Endothelial cell (in vitro differentiated cells): Measurements from ENCODE around the gene ST8SIA5. TPM values are rescaled to one million over a fixed set of nuclear protein-coding genes. Genes with fewer than 3 reads are reported as not detected.
A peak's percentile ranks its signal among the peaks of the same experiment; 100 is the strongest.
"Not testable (repeated sequence)": the region's sequence is repeated elsewhere in the genome, so short reads cannot be mapped to it uniquely, and the experiment has no call there.

Experiments used
- DNase-seq: peaks from one replicate; pipeline ENCODE4 v3.0.0; 2021; ENCODE audit warnings: low spot score
- H3K27ac Mint-ChIP-seq: one replicate; pipeline ENCODE4 v1.8.0; 2021; ENCODE audit warnings: mixed read lengths, inconsistent platforms; ENCODE audit not compliant: unreplicated experiment
- H3K27me3 Mint-ChIP-seq: one replicate; pipeline ENCODE4 v1.8.0; 2021; ENCODE audit warnings: mild to moderate bottlenecking, moderate library complexity, mixed read lengths, inconsistent platforms; ENCODE audit not compliant: unreplicated experiment
- H3K36me3 Mint-ChIP-seq: one replicate; pipeline ENCODE4 v1.8.0; 2021; ENCODE audit warnings: mild to moderate bottlenecking, low read depth, mixed read lengths, inconsistent platforms; ENCODE audit not compliant: unreplicated experiment
- H3K4me1 Mint-ChIP-seq: one replicate; pipeline ENCODE4 v1.8.0; 2021; ENCODE audit warnings: mild to moderate bottlenecking, mixed read lengths, inconsistent platforms; ENCODE audit not compliant: unreplicated experiment
- H3K4me3 Mint-ChIP-seq: one replicate; pipeline ENCODE4 v1.8.0; 2021; ENCODE audit warnings: mild to moderate bottlenecking, mixed read lengths, inconsistent platforms; ENCODE audit not compliant: unreplicated experiment
- H3K9me3 Mint-ChIP-seq: one replicate; pipeline ENCODE4 v1.8.0; 2021; ENCODE audit warnings: mixed read lengths, inconsistent platforms; ENCODE audit not compliant: unreplicated experiment
- CTCF ChIP-seq: fragments of 200-600 bp; sonication (generic); IDR thresholded peaks from one replicate; pipeline ENCODE4 v1.5.0; 2021; ENCODE audit warnings: antibody characterized with exemption; ENCODE audit not compliant: unreplicated experiment
- long read RNA-seq: library from polyadenylated mRNA; unstranded; transcript quantifications from one replicate; pipeline ENCODE4 v2.0.0, GENCODE V29; 2020; ENCODE audit not compliant: unreplicated experiment
- total RNA-seq: library from RNA; stranded (reverse); fragmentation: NEBNext Ultra II Directional; extraction: Animal tissue kit (Norgen Biotek cat#: 25700); gene quantifications from one replicate; pipeline ENCODE4 v1.2.1, GENCODE V29; 2021; ENCODE audit not compliant: unreplicated experiment

The ST8SIA5 gene
- total RNA-seq: 0.49 TPM
- long read RNA-seq: 0 reads

GRCh38 chr18:46756559-46757201 lies at the start of gene ST8SIA5:
Gene ST8SIA5, minus strand, starts transcription at chr18:46757053. Its CDS starts 545 bp downstream, at chr18:46756508.
- H3K4me1 Mint-ChIP-seq: peaks cover 5% of the 10 kb centered on the region
- H3K27ac Mint-ChIP-seq: no peak within 1 kb of the TSS
- no peaks in the 10 kb centered on the region for H3K9me3 Mint-ChIP-seq
- no peak for TF ChIP-seq CTCF
- no peaks in the 10 kb centered on the region for H3K36me3 Mint-ChIP-seq
- peak within 1 kb of the TSS; percentile 90 for H3K4me3 Mint-ChIP-seq
- DNase-seq: peak; percentile 31
- H3K27me3 Mint-ChIP-seq: peaks cover 19% of the 10 kb centered on the region

GRCh38 chr18:46795945-46796344 lies 39.1 kb upstream of the ST8SIA5 start:
- not testable (repeated sequence) for H3K9me3 Mint-ChIP-seq, H3K27ac Mint-ChIP-seq, DNase-seq, H3K4me3 Mint-ChIP-seq, H3K27me3 Mint-ChIP-seq, H3K36me3 Mint-ChIP-seq
- peaks cover 11% of the 10 kb centered on the region for H3K4me1 Mint-ChIP-seq

- peaks cover 6% of the 10 kb centered on the region for H3K36me3 Mint-ChIP-seq
- no peak overlapping the region for H3K4me3 Mint-ChIP-seq
- no peaks in the 10 kb centered on the region for H3K27me3 Mint-ChIP-seq
- no peaks in the 10 kb centered on the region for H3K9me3 Mint-ChIP-seq
- peaks cover 11% of the 10 kb centered on the region for H3K4me1 Mint-ChIP-seq
- no peak for DNase-seq
- no peak overlapping the region for H3K27ac Mint-ChIP-seq
- no peak for TF ChIP-seq CTCF
Observed at GRCh38 chr18:46794607-46795006, 37.8 kb upstream of the ST8SIA5 start.

- peaks cover 6% of the 10 kb centered on the region for H3K36me3 Mint-ChIP-seq
- DNase-seq: no peak
- TF ChIP-seq CTCF: no peak
Observed at GRCh38 chr18:46793565-46793964, 36.7 kb upstream of the ST8SIA5 start.

GRCh38 chr18:46789088-46789487 lies 32.2 kb upstream of the ST8SIA5 start:
- no peak for TF ChIP-seq CTCF
- no peak overlapping the region for H3K27ac Mint-ChIP-seq

More at GRCh38 chr18:46793565-46793964, 36.7 kb upstream of the ST8SIA5 start:
- no peak overlapping the region for H3K4me3 Mint-ChIP-seq
- no peaks in the 10 kb centered on the region for H3K27me3 Mint-ChIP-seq
- H3K9me3 Mint-ChIP-seq: no peaks in the 10 kb centered on the region
- peaks cover 11% of the 10 kb centered on the region for H3K4me1 Mint-ChIP-seq
- H3K27ac Mint-ChIP-seq: no peak overlapping the region

More at GRCh38 chr18:46789088-46789487, 32.2 kb upstream of the ST8SIA5 start:
- no peak for DNase-seq
- Mint-ChIP-seq H3K36me3 (peaks cover 6% of the 10 kb centered on the region), H3K4me1 (peaks cover 5% of the 10 kb centered on the region), H3K4me3 (no peak overlapping the region), H3K9me3 (peaks cover 4% of the 10 kb centered on the region), H3K27me3 (no peaks in the 10 kb centered on the region)
